ENCODE results near the gene NUP133.

DNA sequence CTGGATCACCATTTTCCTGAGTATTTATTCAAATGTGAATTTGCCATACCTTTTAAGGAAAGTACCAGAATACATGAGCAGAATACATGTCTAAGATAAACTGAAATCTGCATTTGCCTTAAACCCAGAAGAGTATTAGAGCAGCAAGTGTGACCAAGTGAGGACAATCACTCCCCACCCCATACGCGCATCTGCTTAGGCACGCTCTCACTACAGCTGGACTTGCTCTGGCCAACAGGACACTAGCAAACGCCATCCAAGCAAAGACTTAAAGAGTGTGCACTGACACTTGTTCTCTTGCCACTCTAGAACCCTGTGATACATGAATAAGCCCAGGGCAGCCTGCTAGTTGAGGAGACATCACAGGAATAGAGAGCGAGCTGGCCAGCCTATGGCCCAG, 25.6 kb downstream of the NUP133 start:
- TF ChIP-seq, protein P1, sequence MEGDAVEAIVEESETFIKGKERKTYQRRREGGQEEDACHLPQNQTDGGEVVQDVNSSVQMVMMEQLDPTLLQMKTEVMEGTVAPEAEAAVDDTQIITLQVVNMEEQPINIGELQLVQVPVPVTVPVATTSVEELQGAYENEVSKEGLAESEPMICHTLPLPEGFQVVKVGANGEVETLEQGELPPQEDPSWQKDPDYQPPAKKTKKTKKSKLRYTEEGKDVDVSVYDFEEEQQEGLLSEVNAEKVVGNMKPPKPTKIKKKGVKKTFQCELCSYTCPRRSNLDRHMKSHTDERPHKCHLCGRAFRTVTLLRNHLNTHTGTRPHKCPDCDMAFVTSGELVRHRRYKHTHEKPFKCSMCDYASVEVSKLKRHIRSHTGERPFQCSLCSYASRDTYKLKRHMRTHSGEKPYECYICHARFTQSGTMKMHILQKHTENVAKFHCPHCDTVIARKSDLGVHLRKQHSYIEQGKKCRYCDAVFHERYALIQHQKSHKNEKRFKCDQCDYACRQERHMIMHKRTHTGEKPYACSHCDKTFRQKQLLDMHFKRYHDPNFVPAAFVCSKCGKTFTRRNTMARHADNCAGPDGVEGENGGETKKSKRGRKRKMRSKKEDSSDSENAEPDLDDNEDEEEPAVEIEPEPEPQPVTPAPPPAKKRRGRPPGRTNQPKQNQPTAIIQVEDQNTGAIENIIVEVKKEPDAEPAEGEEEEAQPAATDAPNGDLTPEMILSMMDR (IDR thresholded peaks at IDR 0.05): no peak
- TF ChIP-seq NFE2L2 (conservative IDR thresholded peaks at IDR 0.05; ENCODE audit: low read length) (no peak), MAFK (IDR thresholded peaks at IDR 0.05; ENCODE audit: partially characterized antibody) (no peak), MYC (IDR thresholded peaks at IDR 0.05; ENCODE audit: borderline replicate concordance, low read length) (no peak)
